K562 (cell line): ENCODE results near the gene YARS1. TPM values are rescaled to one million over a fixed set of nuclear protein-coding genes. Genes with fewer than 3 reads are reported as not detected.

Source experiments
- ARID3B ChIP-seq: fragments of 250-450 bp; sonication (Bioruptor Pico); IDR thresholded peaks from 2 replicates; pipeline ENCODE4 v1.4.0; 2020; ENCODE audit warnings: borderline replicate concordance
- CBX2 ChIP-seq: fragments of 200-600 bp; sonication (generic); IDR thresholded peaks from one replicate; pipeline ENCODE4 v1.6.1; 2012; ENCODE audit warnings: mild to moderate bottlenecking, low read length, inconsistent platforms; ENCODE audit not compliant: insufficient read depth, poor library complexity, severe bottlenecking
- DDX20 ChIP-seq: fragments of 450-650 bp; IDR thresholded peaks from 2 replicates; pipeline ENCODE4 v1.6.1; 2016; ENCODE audit warnings: missing genetic modification characterization, low read depth, mild to moderate bottlenecking, missing compliant biosample characterization, moderate library complexity
- E2F3 ChIP-seq: fragments of 250-450 bp; sonication (Bioruptor Pico); IDR thresholded peaks from 2 replicates; pipeline ENCODE4 v1.4.0; 2020; ENCODE audit warnings: mild to moderate bottlenecking
- E2F4 ChIP-seq: sonication (generic); formaldehyde crosslinking; IDR thresholded peaks from 2 replicates; pipeline ENCODE4 v1.8.0; 2022; ENCODE audit warnings: mild to moderate bottlenecking, low read depth, missing genetic modification reagents
- ELF1 ChIP-seq: fragments of 200-800 bp; sonication (Bioruptor generic); IDR thresholded peaks from 2 replicates; pipeline ENCODE4 v1.6.1; 2016; ENCODE audit warnings: missing genetic modification characterization, missing compliant biosample characterization
- EP400 ChIP-seq: fragments of 450-650 bp; IDR thresholded peaks from 2 replicates; pipeline ENCODE4 v1.6.1; 2017; ENCODE audit warnings: antibody characterized with exemption, mild to moderate bottlenecking, moderate library complexity
- ESRRA ChIP-seq: fragments of 450-650 bp; IDR thresholded peaks from 2 replicates; pipeline ENCODE4 v1.6.1; 2014; ENCODE audit warnings: low read depth, mild to moderate bottlenecking, moderate library complexity, borderline replicate concordance
- ETV6 ChIP-seq, 3 experiments: fragments of 150-350 bp in 1 of 3; sonication (generic) in 1 of 3; formaldehyde crosslinking in 1 of 3; IDR thresholded peaks; 2 replicates each; pipeline versions ENCODE4 v1.6.1 to v1.8.0; 2014 to 2022; ENCODE audit warnings: borderline replicate concordance in 2 of 3, low read depth in 2 of 3, antibody characterized with exemption in 1 of 3, low read length in 1 of 3, mild to moderate bottlenecking in 1 of 3, missing genetic modification reagents in 1 of 3
- JUNB ChIP-seq: fragments of 450-650 bp; formaldehyde crosslinking; conservative IDR thresholded peaks from 2 replicates; pipeline ENCODE4 v1.4.0; 2020; ENCODE audit warnings: mild to moderate bottlenecking
- NELFE ChIP-seq: IDR thresholded peaks from 2 replicates; pipeline ENCODE4 v1.6.1; 2011; ENCODE audit warnings: mild to moderate bottlenecking; ENCODE audit not compliant: insufficient read depth, insufficient read length
- NRF1 ChIP-seq, 2 experiments: fragments of 450-650 bp; IDR thresholded peaks in 1 of 2; conservative IDR thresholded peaks in 1 of 2; 2 replicates each; pipeline ENCODE4 v1.6.1; 2014; ENCODE audit warnings: mild to moderate bottlenecking in 2 of 2
- PHB2 ChIP-seq: fragments of 450-650 bp; IDR thresholded peaks from 2 replicates; pipeline ENCODE4 v1.6.1; 2017; ENCODE audit warnings: low read depth
- TRIM24 ChIP-seq, 2 experiments: fragments of 450-650 bp; IDR thresholded peaks; 2 replicates each; pipeline ENCODE4 v1.6.1; 2016
- ZNF224 ChIP-seq: sonication (generic); formaldehyde crosslinking; IDR thresholded peaks from 2 replicates; pipeline ENCODE4 v1.8.0; 2022; ENCODE audit warnings: mild to moderate bottlenecking, missing genetic modification reagents
- ZNF280A ChIP-seq: fragments of 450-650 bp; IDR thresholded peaks from 2 replicates; pipeline ENCODE4 v1.6.1; 2018; ENCODE audit warnings: mild to moderate bottlenecking, low read depth; ENCODE audit not compliant: partially characterized antibody
- polyA plus RNA-seq, 8 experiments: library from polyadenylated mRNA; depleted of rRNA in 4 of 8; stranded (reverse) in 5 of 8; unstranded in 3 of 8; fragments of >200 nt; fragmentation: Nextera tagmentation in 2 of 8; fragmentation: Illumina TruSeq in 1 of 8; extraction: Ambion mirVana in 2 of 8; extraction: Trizol in 1 of 8; gene quantifications; 2 replicates each; pipeline versions ENCODE4 v1.2.1 to v1.2.3, GENCODE V29; 2011 to 2014; ENCODE audit warnings: inconsistent platforms in 1 of 8, missing spikeins in 1 of 8
- total RNA-seq, 7 experiments: library from RNA; depleted of rRNA in 6 of 7; stranded (reverse); fragments of >200 nt in 6 of 7; fragmentation: Illumina TruSeq in 2 of 7; extraction: Trizol in 2 of 7; gene quantifications; 2 replicates each; pipeline versions ENCODE4 v1.2.1 to v1.2.3, GENCODE V29; 2011 to 2021; ENCODE audit warnings: low replicate concordance in 1 of 7
- TF ChIP-seq, protein P1 (sequence below): fragments of 250-450 bp; sonication (Bioruptor Pico); IDR thresholded peaks from 2 replicates; pipeline ENCODE4 v1.5.0; 2021; ENCODE audit warnings: mild to moderate bottlenecking, borderline replicate concordance

YARS1 gene
- total and polyA plus RNA-seq, 9 of the 15 experiments (the other 6 are each of a cell fraction or from before 2014, with no cell fraction given): 66.2 to 336 (median 201) TPM

- TF ChIP-seq, protein P1, sequence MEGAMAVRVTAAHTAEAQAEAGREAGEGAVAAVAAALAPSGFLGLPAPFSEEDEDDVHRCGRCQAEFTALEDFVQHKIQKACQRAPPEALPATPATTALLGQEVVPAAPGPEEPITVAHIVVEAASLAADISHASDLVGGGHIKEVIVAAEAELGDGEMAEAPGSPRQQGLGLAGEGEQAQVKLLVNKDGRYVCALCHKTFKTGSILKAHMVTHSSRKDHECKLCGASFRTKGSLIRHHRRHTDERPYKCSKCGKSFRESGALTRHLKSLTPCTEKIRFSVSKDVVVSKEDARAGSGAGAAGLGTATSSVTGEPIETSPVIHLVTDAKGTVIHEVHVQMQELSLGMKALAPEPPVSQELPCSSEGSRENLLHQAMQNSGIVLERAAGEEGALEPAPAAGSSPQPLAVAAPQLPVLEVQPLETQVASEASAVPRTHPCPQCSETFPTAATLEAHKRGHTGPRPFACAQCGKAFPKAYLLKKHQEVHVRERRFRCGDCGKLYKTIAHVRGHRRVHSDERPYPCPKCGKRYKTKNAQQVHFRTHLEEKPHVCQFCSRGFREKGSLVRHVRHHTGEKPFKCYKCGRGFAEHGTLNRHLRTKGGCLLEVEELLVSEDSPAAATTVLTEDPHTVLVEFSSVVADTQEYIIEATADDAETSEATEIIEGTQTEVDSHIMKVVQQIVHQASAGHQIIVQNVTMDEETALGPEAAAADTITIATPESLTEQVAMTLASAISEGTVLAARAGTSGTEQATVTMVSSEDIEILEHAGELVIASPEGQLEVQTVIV (CRISPR knock-in tag): no peak
- no peak for TF ChIP-seq NRF1 (conservative IDR thresholded peaks at IDR 0.05 in 1 of 2, IDR thresholded peaks at IDR 0.05 in 1 of 2)
- peak; percentile 89; the same call in 1 of the 2 replicates for TF ChIP-seq E2F3 (CRISPR knock-in tag)
- no peak for TF ChIP-seq ZNF280A
- no peak for TF ChIP-seq ARID3B (CRISPR knock-in tag)
- no peak for TF ChIP-seq ELF1 (tag)
- TF ChIP-seq NELFE: no peak
- 0 out of 2 replicates have a peak, but pooled peaks have one; percentile 8 for TF ChIP-seq E2F4 (CRISPR knock-in tag)
- no peak; the same call in 1 of the 2 replicates for TF ChIP-seq EP400
- no peak for TF ChIP-seq JUNB (CRISPR knock-in tag)
- peak; percentile 73; the same call in 1 of the 2 replicates for TF ChIP-seq ZNF224 (CRISPR knock-in tag)
- TF ChIP-seq TRIM24 (IDR thresholded peaks at IDR 0.05): peak; percentile 52 to 65; a peak in 2 of 4 replicates
- TF ChIP-seq PHB2: no peak
- TF ChIP-seq DDX20 (tag): no peak
- TF ChIP-seq ETV6 (IDR thresholded peaks at IDR 0.05; ENCODE audit: borderline replicate concordance in 1 of 2, low read depth in 2 of 2, low read length in 1 of 2): 0 out of 4 replicates have a peak, but pooled peaks of 1 of the 2 experiments have one; percentile 5
- 0 out of 2 replicates have a peak, but pooled peaks have one; percentile 11 for TF ChIP-seq ETV6 (CRISPR knock-in tag; IDR thresholded peaks at IDR 0.05; ENCODE audit: borderline replicate concordance)
- TF ChIP-seq ESRRA: no peak; the same call in 1 of the 2 replicates
- TF ChIP-seq CBX2: no peak
Measured at GRCh38 chr1:32817815-32818786, 943 bp upstream of the YARS1 start (continued).
